A673 (cell line): ENCODE measurements around the gene NLRC5. TPM values are rescaled to one million over a fixed set of nuclear protein-coding genes. Genes with fewer than 3 reads are reported as not detected.
"Not testable (repeated sequence)": the region's sequence is repeated elsewhere in the genome, so short reads cannot be mapped to it uniquely, and the experiment has no call there.

Experiments
- BruUV-seq: library from RNA; stranded (reverse); fragments of 400-500 nt; replicated peaks from 2 replicates; lab custom pipeline; 2021; lab: Mats Ljungman, UMichigan
- CTCF ChIA-PET: fragments of 300-600 bp; sonication (Branson Sonifier 250); formaldehyde crosslinking; loops from one replicate; lab custom pipeline; 2022; ENCODE audit warnings: antibody characterized with exemption; lab: Charles Lee
- POLR2A ChIA-PET: fragments of 300-600 bp; sonication (Branson Sonifier 250); formaldehyde crosslinking; loops from one replicate; lab custom pipeline; 2022; ENCODE audit warnings: antibody characterized with exemption; ENCODE audit not compliant: low non-redundant PET; lab: Charles Lee
- DNase-seq: peaks from one replicate; pipeline ENCODE4 v3.0.0-alpha.2; 2015; ENCODE audit warnings: low spot score
- H3K27ac ChIP-seq: fragments of 200-600 bp; sonication (generic); 2 replicates; pipeline ENCODE4 v1.5.1; 2016; ENCODE audit warnings: mixed run types, low read depth, mild to moderate bottlenecking, mixed read lengths, antibody characterized with exemption, low read length; ENCODE audit not compliant: poor library complexity, severe bottlenecking
- H3K27me3 ChIP-seq: fragments of 200-600 bp; sonication (generic); replicated peaks from 2 replicates; pipeline ENCODE4 v1.6.1; 2017; ENCODE audit warnings: mixed run types, low read depth, mild to moderate bottlenecking, mixed read lengths, antibody characterized with exemption, low read length; ENCODE audit not compliant: insufficient read depth, poor library complexity
- H3K36me3 ChIP-seq: fragments of 200-600 bp; sonication (generic); 2 replicates; pipeline ENCODE4 v1.6.1; 2016; ENCODE audit warnings: mixed run types, mild to moderate bottlenecking, mixed read lengths, antibody characterized with exemption, low read length; ENCODE audit not compliant: insufficient read depth, poor library complexity, severe bottlenecking
- H3K4me1 ChIP-seq: fragments of 200-600 bp; sonication (generic); 2 replicates; pipeline ENCODE4 v1.6.1; 2017; ENCODE audit warnings: mixed run types, mild to moderate bottlenecking, mixed read lengths, antibody characterized with exemption, low read length; ENCODE audit not compliant: insufficient read depth, poor library complexity, severe bottlenecking
- H3K4me3 ChIP-seq: fragments of 200-600 bp; sonication (generic); 2 replicates; pipeline ENCODE4 v1.5.1; 2016; ENCODE audit warnings: low read depth, mixed run types, mild to moderate bottlenecking, mixed read lengths, low read length; ENCODE audit not compliant: poor library complexity, severe bottlenecking
- H3K9me3 ChIP-seq: fragments of 200-600 bp; sonication (generic); 2 replicates; pipeline ENCODE4 v1.6.1; 2016; ENCODE audit warnings: mixed run types, low read depth, mild to moderate bottlenecking, mixed read lengths, antibody characterized with exemption, low read length; ENCODE audit not compliant: poor library complexity, severe bottlenecking
- CTCF ChIP-seq: fragments of 300-800, 200-600 bp; sonication (generic); conservative IDR thresholded peaks from 2 replicates; pipeline ENCODE4 v1.5.1; 2017; ENCODE audit warnings: low read depth, mild to moderate bottlenecking, antibody characterized with exemption, low read length, moderate library complexity, mixed read lengths
- EZH2 ChIP-seq: fragments of 200-600 bp; sonication (generic); IDR thresholded peaks from 2 replicates; pipeline ENCODE4 v1.6.1; 2017; ENCODE audit warnings: borderline replicate concordance, low read depth, mild to moderate bottlenecking, mixed read lengths, antibody characterized with exemption, low read length; ENCODE audit not compliant: poor library complexity, severe bottlenecking
- intact Hi-C: fragments of 100-400 bp; cut with micrococcal nuclease; formaldehyde crosslinking; loops from one replicate; pipeline ENCODE4 v1.10.0; 2022; ENCODE audit not compliant: unreplicated experiment
- total RNA-seq: library from RNA; stranded (reverse); gene quantifications from 2 replicates; pipeline ENCODE4 v1.2.3, GENCODE V29; 2021

Gene NLRC5
- total RNA-seq, 1 experiment from 2014 or later = 13.1 TPM

- CTCF ChIA-PET = no interaction called here
- H3K4me3 ChIP-seq = no peak overlapping the region
- intact Hi-C loops = no loop called here
- H3K27ac ChIP-seq = no peak overlapping the region
- H3K36me3 ChIP-seq = peaks cover 1% of the 10 kb centered on the region
- H3K9me3 ChIP-seq = no peaks in the 10 kb centered on the region
- no peaks in the 10 kb centered on the region for H3K27me3 ChIP-seq
- POLR2A ChIA-PET = no interaction called here
- TF ChIP-seq EZH2 (no peak), CTCF (no peak)
- no peaks in the 10 kb centered on the region for H3K4me1 ChIP-seq
- no TSS peak for BruUV-seq
- DNase-seq = no peak
These were observed 119.1 kb downstream of the NLRC5 start for GRCh38 chr16:57108432-57108831.

GRCh38 chr16:57109259-57110105 is 120.1 kb downstream of the NLRC5 start:
- H3K27ac ChIP-seq, H3K9me3 ChIP-seq, H3K27me3 ChIP-seq, H3K4me3 ChIP-seq, H3K4me1 ChIP-seq, H3K36me3 ChIP-seq, DNase-seq, CTCF ChIA-PET, intact Hi-C loops, BruUV-seq: not testable (repeated sequence)
- POLR2A ChIA-PET = interaction anchor here (0.6 kb wide), 1 partner anchor 394 kb away, joined by 6 read pairs; no protein-coding TSS in a partner anchor

- no TSS peak for BruUV-seq
- H3K27me3 ChIP-seq = no peaks in the 10 kb centered on the region
- CTCF ChIA-PET = no interaction called here
These were observed 121.6 kb downstream of the NLRC5 start for GRCh38 chr16:57110937-57111336.

More at GRCh38 chr16:57110937-57111336, 121.6 kb downstream of the NLRC5 start:
- no peaks in the 10 kb centered on the region for H3K9me3 ChIP-seq
- peaks cover 3% of the 10 kb centered on the region for H3K36me3 ChIP-seq
- intact Hi-C loops = no loop called here
- TF ChIP-seq EZH2 (no peak), CTCF (no peak)
- no peak overlapping the region for H3K27ac ChIP-seq
- peaks cover 10% of the 10 kb centered on the region for H3K4me1 ChIP-seq
- H3K4me3 ChIP-seq = no peak overlapping the region
- POLR2A ChIA-PET = no interaction called here
- DNase-seq = no peak
